ENCODE results near the gene ITPR2.

DNA sequence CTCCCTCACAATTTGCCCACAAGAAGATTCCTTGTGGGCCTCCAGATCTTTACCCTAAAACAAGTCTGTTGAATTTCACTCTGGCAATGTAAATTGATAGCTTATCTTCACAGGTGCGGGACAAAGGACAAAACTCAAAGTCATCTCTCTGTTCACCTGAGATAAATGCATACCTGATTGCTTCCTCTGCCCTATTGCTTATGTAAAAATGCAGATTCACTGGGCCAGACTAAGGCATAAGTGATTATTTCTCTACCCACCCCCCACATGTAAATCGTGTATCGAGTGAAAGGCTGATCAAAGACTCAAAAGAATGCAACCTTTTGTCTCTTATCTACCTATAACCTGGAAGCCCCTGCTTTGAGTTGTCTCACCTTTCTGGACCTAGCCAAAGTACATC is 320.8 kb downstream of the ITPR2 start:
- TF ChIP-seq, protein P1, sequence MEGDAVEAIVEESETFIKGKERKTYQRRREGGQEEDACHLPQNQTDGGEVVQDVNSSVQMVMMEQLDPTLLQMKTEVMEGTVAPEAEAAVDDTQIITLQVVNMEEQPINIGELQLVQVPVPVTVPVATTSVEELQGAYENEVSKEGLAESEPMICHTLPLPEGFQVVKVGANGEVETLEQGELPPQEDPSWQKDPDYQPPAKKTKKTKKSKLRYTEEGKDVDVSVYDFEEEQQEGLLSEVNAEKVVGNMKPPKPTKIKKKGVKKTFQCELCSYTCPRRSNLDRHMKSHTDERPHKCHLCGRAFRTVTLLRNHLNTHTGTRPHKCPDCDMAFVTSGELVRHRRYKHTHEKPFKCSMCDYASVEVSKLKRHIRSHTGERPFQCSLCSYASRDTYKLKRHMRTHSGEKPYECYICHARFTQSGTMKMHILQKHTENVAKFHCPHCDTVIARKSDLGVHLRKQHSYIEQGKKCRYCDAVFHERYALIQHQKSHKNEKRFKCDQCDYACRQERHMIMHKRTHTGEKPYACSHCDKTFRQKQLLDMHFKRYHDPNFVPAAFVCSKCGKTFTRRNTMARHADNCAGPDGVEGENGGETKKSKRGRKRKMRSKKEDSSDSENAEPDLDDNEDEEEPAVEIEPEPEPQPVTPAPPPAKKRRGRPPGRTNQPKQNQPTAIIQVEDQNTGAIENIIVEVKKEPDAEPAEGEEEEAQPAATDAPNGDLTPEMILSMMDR (conservative IDR thresholded peaks at IDR 0.05; ENCODE audit: low read length): no peak
- no peak for TF ChIP-seq EZH2phosphoT487 (IDR thresholded peaks at IDR 0.05; ENCODE audit: borderline replicate concordance)

Measured in Loucy (cell line).